ENCODE results near the gene GIT1. TPM values are rescaled to one million over a fixed set of nuclear protein-coding genes. Genes with fewer than 3 reads are reported as not detected.

Gene GIT1
- total RNA-seq, 1 experiment from 2014 or later = 46.5 TPM

GRCh38 chr17:29629839-29630238 is 40.4 kb upstream of the GIT1 start:
- Mint-ChIP-seq H3K4me1 (ENCODE audit: low read depth, unreplicated experiment) (no peaks in the 10 kb centered on the region), H3K4me3 (ENCODE audit: unreplicated experiment) (no peak overlapping the region), H3K9me3 (ENCODE audit: unreplicated experiment) (no peaks in the 10 kb centered on the region), H3K27ac (ENCODE audit: unreplicated experiment) (no peak overlapping the region), H3K27me3 (ENCODE audit: insufficient read depth, unreplicated experiment) (no peaks in the 10 kb centered on the region), H3K36me3 (ENCODE audit: insufficient read depth, unreplicated experiment) (peaks cover 23% of the 10 kb centered on the region)
- TF ChIP-seq, protein P1, sequence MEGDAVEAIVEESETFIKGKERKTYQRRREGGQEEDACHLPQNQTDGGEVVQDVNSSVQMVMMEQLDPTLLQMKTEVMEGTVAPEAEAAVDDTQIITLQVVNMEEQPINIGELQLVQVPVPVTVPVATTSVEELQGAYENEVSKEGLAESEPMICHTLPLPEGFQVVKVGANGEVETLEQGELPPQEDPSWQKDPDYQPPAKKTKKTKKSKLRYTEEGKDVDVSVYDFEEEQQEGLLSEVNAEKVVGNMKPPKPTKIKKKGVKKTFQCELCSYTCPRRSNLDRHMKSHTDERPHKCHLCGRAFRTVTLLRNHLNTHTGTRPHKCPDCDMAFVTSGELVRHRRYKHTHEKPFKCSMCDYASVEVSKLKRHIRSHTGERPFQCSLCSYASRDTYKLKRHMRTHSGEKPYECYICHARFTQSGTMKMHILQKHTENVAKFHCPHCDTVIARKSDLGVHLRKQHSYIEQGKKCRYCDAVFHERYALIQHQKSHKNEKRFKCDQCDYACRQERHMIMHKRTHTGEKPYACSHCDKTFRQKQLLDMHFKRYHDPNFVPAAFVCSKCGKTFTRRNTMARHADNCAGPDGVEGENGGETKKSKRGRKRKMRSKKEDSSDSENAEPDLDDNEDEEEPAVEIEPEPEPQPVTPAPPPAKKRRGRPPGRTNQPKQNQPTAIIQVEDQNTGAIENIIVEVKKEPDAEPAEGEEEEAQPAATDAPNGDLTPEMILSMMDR (IDR thresholded peaks at IDR 0.05; ENCODE audit: insufficient read depth in 1 of 2, low read depth in 1 of 2, low read length in 1 of 2, severe bottlenecking in 1 of 2, unreplicated experiment in 1 of 2) = no peak
- CTCF ChIA-PET = no interaction called here
- peaks cover 2% of the 10 kb centered on the region; the same call in 1 of the 2 replicates for H3K36me3 ChIP-seq (ENCODE audit: control insufficient read depth, insufficient read depth, low read length)
- no TSS peak for BruUV-seq (replicated peaks)
- no peaks in the 10 kb centered on the region for H3K9me3 ChIP-seq
- POLR2A ChIA-PET = no interaction called here
- no peak for DNase-seq
- intact Hi-C loops (cut with micrococcal nuclease; ENCODE audit: unreplicated experiment) = loop anchor here (10.0 kb wide), 1 partner anchor 465 kb away; no protein-coding TSS in a partner anchor
- no peaks in the 10 kb centered on the region for H3K27me3 ChIP-seq (replicated peaks; ENCODE audit: control insufficient read depth, insufficient read depth, low read length)
- H3K4me1 ChIP-seq = no peaks in the 10 kb centered on the region
- H3K4me3 ChIP-seq (ENCODE audit: low read depth, low read length) = no peak overlapping the region

GRCh38 chr17:29628644-29629043 is 39.2 kb upstream of the GIT1 start:
- BruUV-seq (replicated peaks) = no TSS peak
- intact Hi-C loops (cut with micrococcal nuclease; ENCODE audit: unreplicated experiment) = no loop called here
- 0 out of 2 replicates have a peak, but pooled peaks cover 2% of the 10 kb centered on the region for H3K36me3 ChIP-seq (ENCODE audit: control insufficient read depth, insufficient read depth, low read length)
- H3K36me3 Mint-ChIP-seq (ENCODE audit: insufficient read depth, unreplicated experiment) = peaks cover 23% of the 10 kb centered on the region
- TF ChIP-seq, protein P1 (IDR thresholded peaks at IDR 0.05; ENCODE audit: insufficient read depth in 1 of 2, low read depth in 1 of 2, low read length in 1 of 2, severe bottlenecking in 1 of 2, unreplicated experiment in 1 of 2) = no peak
- no peaks in the 10 kb centered on the region for H3K4me1 Mint-ChIP-seq (ENCODE audit: low read depth, unreplicated experiment)
- no peak overlapping the region for H3K27ac Mint-ChIP-seq (ENCODE audit: unreplicated experiment)
- ChIA-PET CTCF (no interaction called here), POLR2A (no interaction called here)
- no peaks in the 10 kb centered on the region for H3K27me3 Mint-ChIP-seq (ENCODE audit: insufficient read depth, unreplicated experiment)
- no peak overlapping the region for H3K4me3 Mint-ChIP-seq (ENCODE audit: unreplicated experiment)
- peaks cover 1% of the 10 kb centered on the region; the same call in 1 of the 2 replicates for H3K4me1 ChIP-seq
- no peaks in the 10 kb centered on the region for H3K27me3 ChIP-seq (replicated peaks; ENCODE audit: control insufficient read depth, insufficient read depth, low read length)
- no peaks in the 10 kb centered on the region for H3K9me3 Mint-ChIP-seq (ENCODE audit: unreplicated experiment)
- no peak overlapping the region for H3K4me3 ChIP-seq (ENCODE audit: low read depth, low read length)
- H3K9me3 ChIP-seq = no peaks in the 10 kb centered on the region
- DNase-seq = no peak

DNA sequence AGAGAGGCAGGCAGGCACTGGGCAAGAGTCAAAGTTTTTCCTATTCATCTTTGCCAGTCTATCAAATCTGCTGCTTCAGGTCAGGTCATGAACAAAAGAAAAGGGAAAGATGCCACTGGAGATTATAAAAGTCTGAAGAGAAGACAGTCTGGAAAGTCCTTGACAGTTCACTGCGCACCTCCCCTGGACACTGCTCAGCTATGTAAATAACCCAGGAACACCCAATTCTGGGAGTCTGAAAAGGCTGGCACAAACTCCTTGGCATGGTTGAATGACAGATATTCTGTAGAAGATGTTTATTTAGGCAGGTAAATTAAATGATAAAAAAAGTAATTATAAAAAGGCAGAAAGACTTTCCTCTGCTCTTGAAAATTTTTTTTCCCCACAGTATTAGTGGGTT is 38.5 kb upstream of the GIT1 start:
- TF ChIP-seq, protein P1 (IDR thresholded peaks at IDR 0.05; ENCODE audit: insufficient read depth in 1 of 2, low read depth in 1 of 2, low read length in 1 of 2, severe bottlenecking in 1 of 2, unreplicated experiment in 1 of 2) = no peak
- ChIA-PET CTCF (no interaction called here), POLR2A (no interaction called here)
- Mint-ChIP-seq H3K4me1 (ENCODE audit: low read depth, unreplicated experiment) (peaks cover 6% of the 10 kb centered on the region), H3K4me3 (ENCODE audit: unreplicated experiment) (no peak overlapping the region), H3K27me3 (ENCODE audit: insufficient read depth, unreplicated experiment) (no peaks in the 10 kb centered on the region), H3K36me3 (ENCODE audit: insufficient read depth, unreplicated experiment) (peaks cover 23% of the 10 kb centered on the region), H3K27ac (ENCODE audit: unreplicated experiment) (no peak overlapping the region), H3K9me3 (ENCODE audit: unreplicated experiment) (no peaks in the 10 kb centered on the region)
- Histone ChIP-seq H3K4me1 (peaks cover 5% of the 10 kb centered on the region; the same call in 1 of the 2 replicates), H3K27me3 (replicated peaks; ENCODE audit: control insufficient read depth, insufficient read depth, low read length) (no peaks in the 10 kb centered on the region), H3K4me3 (ENCODE audit: low read depth, low read length) (no peak overlapping the region), H3K36me3 (ENCODE audit: control insufficient read depth, insufficient read depth, low read length) (0 out of 2 replicates have a peak, but pooled peaks cover 2% of the 10 kb centered on the region), H3K9me3 (no peaks in the 10 kb centered on the region)
- no peak for DNase-seq
- BruUV-seq (replicated peaks) = no TSS peak
- intact Hi-C loops (cut with micrococcal nuclease; ENCODE audit: unreplicated experiment) = no loop called here
